Endothelial cell of umbilical vein (primary cell): Measurements from ENCODE around the gene CAMTA1.

Experiments used
- EZH2 ChIP-seq: IDR thresholded peaks from 2 replicates; pipeline ENCODE4 v1.6.1; 2012; ENCODE audit warnings: borderline replicate concordance, low read depth, mild to moderate bottlenecking, moderate library complexity, low read length, inconsistent platforms; ENCODE audit not compliant: severe bottlenecking
- JUN ChIP-seq: IDR thresholded peaks from 2 replicates; pipeline ENCODE4 v1.6.1; 2011; ENCODE audit warnings: borderline replicate concordance, low read depth; ENCODE audit not compliant: insufficient read length, insufficient read depth
- MYC ChIP-seq: IDR thresholded peaks from one replicate; pipeline ENCODE4 v1.6.1; 2011; ENCODE audit warnings: mild to moderate bottlenecking, low read depth, low read length
- POLR2A ChIP-seq: IDR thresholded peaks from 2 replicates; pipeline ENCODE4 v1.6.1; 2012; ENCODE audit warnings: low read depth, mild to moderate bottlenecking, control low read depth, low read length
- POLR2AphosphoS5 ChIP-seq: IDR thresholded peaks from 2 replicates; pipeline ENCODE4 v1.6.1; 2012; ENCODE audit warnings: low read depth, mild to moderate bottlenecking, control low read depth, low read length, moderate library complexity; ENCODE audit not compliant: insufficient read depth
- TF ChIP-seq, protein P1 (sequence below), 2 donors: IDR thresholded peaks; 1 replicate in 1 of 2; 2 replicates in 1 of 2; pipeline ENCODE4 v1.5.1; 2011; ENCODE audit warnings: low read length in 2 of 2, mild to moderate bottlenecking in 2 of 2, moderate library complexity in 2 of 2, control low read depth in 1 of 2, inconsistent platforms in 1 of 2, low read depth in 1 of 2; ENCODE audit not compliant: insufficient read depth in 1 of 2; ENCODE audit errors: extremely low read depth in 1 of 2

DNA sequence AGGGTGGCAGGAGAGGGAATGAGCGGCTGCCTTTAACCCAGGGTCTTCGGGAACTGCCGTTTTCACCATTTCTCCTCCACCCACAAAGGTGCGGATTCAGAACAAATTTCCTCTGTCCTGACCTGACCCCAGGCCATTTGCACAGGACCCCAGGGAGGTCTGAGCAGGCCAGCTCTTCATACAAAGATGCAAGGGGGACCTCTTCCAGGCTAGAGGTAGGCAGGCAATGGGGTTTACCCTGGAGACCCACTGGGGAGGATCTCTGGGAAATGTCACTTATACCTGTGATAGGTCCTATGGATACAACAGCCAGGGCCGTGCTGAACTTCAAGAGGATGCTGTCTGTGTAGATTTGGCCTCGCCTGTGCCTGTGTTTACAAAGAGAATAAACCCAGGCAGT is 896.1 kb downstream of the CAMTA1 start:
- TF ChIP-seq, protein P1, sequence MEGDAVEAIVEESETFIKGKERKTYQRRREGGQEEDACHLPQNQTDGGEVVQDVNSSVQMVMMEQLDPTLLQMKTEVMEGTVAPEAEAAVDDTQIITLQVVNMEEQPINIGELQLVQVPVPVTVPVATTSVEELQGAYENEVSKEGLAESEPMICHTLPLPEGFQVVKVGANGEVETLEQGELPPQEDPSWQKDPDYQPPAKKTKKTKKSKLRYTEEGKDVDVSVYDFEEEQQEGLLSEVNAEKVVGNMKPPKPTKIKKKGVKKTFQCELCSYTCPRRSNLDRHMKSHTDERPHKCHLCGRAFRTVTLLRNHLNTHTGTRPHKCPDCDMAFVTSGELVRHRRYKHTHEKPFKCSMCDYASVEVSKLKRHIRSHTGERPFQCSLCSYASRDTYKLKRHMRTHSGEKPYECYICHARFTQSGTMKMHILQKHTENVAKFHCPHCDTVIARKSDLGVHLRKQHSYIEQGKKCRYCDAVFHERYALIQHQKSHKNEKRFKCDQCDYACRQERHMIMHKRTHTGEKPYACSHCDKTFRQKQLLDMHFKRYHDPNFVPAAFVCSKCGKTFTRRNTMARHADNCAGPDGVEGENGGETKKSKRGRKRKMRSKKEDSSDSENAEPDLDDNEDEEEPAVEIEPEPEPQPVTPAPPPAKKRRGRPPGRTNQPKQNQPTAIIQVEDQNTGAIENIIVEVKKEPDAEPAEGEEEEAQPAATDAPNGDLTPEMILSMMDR (IDR thresholded peaks at IDR 0.05; ENCODE audit: extremely low read depth in 1 of 2, insufficient read depth in 1 of 2, low read depth in 1 of 2, low read length in 2 of 2): no peak
- TF ChIP-seq POLR2A (no peak), EZH2 (no peak), JUN (no peak), POLR2AphosphoS5 (no peak), MYC (no peak)
